Measurements from ENCODE around the gene DBX2.

Gene DBX2

DNA sequence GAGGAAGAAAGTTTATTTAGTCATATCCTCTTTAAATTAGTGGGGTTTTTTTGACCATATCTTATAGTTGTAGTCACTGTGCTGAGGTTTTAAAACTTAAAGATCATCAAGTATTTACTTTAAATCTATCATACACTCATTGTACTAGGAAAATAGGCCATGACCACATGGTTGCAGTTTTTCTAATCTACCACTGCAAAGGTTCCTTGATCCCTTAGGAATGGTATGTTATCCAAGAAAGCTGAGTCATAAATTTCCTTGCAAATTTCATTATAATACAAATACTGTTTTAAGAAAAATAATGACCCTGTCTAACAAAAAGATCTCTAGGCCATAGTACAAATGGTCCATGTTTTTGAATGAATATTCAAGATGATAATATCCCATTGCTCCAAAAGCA is 74.7 kb downstream of the DBX2 start (continued):
- TF ChIP-seq ZNF8 (CRISPR knock-in tag; IDR thresholded peaks at IDR 0.05) (no peak), ZNF565 (CRISPR knock-in tag; conservative IDR thresholded peaks at IDR 0.05; ENCODE audit: low read depth) (no peak), BACH2 (CRISPR knock-in tag; IDR thresholded peaks at IDR 0.05; ENCODE audit: borderline replicate concordance) (no peak)
- TF ChIP-seq, protein P1, sequence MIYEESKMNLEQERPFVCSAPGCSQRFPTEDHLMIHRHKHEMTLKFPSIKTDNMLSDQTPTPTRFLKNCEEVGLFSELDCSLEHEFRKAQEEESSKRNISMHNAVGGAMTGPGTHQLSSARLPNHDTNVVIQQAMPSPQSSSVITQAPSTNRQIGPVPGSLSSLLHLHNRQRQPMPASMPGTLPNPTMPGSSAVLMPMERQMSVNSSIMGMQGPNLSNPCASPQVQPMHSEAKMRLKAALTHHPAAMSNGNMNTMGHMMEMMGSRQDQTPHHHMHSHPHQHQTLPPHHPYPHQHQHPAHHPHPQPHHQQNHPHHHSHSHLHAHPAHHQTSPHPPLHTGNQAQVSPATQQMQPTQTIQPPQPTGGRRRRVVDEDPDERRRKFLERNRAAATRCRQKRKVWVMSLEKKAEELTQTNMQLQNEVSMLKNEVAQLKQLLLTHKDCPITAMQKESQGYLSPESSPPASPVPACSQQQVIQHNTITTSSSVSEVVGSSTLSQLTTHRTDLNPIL (CRISPR knock-in tag; IDR thresholded peaks at IDR 0.05; ENCODE audit: low read depth) = no peak

DNA sequence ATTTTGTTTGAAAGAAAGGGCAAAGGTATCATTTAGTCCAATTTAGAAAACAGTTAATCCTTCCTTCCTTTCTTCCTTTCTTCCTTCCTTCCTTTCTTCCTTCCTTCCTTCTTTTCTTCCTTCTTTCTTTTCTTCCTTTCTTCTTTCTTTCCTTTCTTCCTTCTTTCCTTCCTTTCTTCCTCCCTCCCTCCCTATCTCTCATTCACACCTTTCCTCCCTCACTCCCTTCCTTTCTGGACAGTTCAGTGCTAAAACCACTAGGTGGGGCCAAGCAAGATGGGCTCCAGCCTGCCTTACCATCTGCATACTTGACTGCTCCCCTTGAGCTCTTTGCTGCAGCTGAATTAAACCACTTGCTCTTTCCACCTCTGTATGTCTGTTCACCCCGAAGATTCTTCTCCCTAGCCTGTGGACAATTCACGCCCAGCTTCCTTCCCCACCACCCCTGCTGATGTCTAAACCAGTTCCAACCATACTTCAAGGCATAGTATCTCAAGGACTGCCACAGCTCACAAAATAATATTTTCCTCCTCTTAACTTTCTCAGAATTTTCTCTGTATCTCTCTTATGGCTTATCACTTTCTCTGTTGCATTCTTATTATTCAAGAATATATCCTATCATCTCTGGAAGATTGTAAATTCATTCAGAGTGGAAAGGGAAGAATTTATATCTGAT is 78.0 kb downstream of the DBX2 start:
- TF ChIP-seq ZC3H10 (CRISPR knock-in tag; IDR thresholded peaks at IDR 0.05) (no peak), TOX (CRISPR knock-in tag; IDR thresholded peaks at IDR 0.05; ENCODE audit: borderline replicate concordance) (no peak), CSDC2 (CRISPR knock-in tag; IDR thresholded peaks at IDR 0.05) (no peak), ZFP3 (CRISPR knock-in tag; IDR thresholded peaks at IDR 0.05) (no peak), ISL1 (CRISPR knock-in tag; IDR thresholded peaks at IDR 0.05) (no peak), OSR1 (CRISPR knock-in tag; IDR thresholded peaks at IDR 0.05) (no peak), GLIS3 (CRISPR knock-in tag; IDR thresholded peaks at IDR 0.05) (no peak), PPARA (CRISPR knock-in tag; IDR thresholded peaks at IDR 0.05; ENCODE audit: borderline replicate concordance) (no peak), TCF4 (CRISPR knock-in tag; IDR thresholded peaks at IDR 0.05; ENCODE audit: borderline replicate concordance) (no peak), ZNF70 (CRISPR knock-in tag; IDR thresholded peaks at IDR 0.05) (no peak), ZNF565 (CRISPR knock-in tag; conservative IDR thresholded peaks at IDR 0.05; ENCODE audit: low read depth) (no peak), ARNTL (CRISPR knock-in tag; IDR thresholded peaks at IDR 0.05; ENCODE audit: borderline replicate concordance, low read depth) (no peak), SNAI2 (CRISPR knock-in tag; IDR thresholded peaks at IDR 0.05) (no peak), RARB (CRISPR knock-in tag; IDR thresholded peaks at IDR 0.05) (no peak), ZNF8 (CRISPR knock-in tag; IDR thresholded peaks at IDR 0.05) (no peak), ESRRG (CRISPR knock-in tag; IDR thresholded peaks at IDR 0.05) (no peak)
- TF ChIP-seq, protein P2, sequence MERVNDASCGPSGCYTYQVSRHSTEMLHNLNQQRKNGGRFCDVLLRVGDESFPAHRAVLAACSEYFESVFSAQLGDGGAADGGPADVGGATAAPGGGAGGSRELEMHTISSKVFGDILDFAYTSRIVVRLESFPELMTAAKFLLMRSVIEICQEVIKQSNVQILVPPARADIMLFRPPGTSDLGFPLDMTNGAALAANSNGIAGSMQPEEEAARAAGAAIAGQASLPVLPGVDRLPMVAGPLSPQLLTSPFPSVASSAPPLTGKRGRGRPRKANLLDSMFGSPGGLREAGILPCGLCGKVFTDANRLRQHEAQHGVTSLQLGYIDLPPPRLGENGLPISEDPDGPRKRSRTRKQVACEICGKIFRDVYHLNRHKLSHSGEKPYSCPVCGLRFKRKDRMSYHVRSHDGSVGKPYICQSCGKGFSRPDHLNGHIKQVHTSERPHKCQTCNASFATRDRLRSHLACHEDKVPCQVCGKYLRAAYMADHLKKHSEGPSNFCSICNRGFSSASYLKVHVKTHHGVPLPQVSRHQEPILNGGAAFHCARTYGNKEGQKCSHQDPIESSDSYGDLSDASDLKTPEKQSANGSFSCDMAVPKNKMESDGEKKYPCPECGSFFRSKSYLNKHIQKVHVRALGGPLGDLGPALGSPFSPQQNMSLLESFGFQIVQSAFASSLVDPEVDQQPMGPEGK (CRISPR knock-in tag; IDR thresholded peaks at IDR 0.05; ENCODE audit: borderline replicate concordance) = no peak
- TF ChIP-seq, protein P3, sequence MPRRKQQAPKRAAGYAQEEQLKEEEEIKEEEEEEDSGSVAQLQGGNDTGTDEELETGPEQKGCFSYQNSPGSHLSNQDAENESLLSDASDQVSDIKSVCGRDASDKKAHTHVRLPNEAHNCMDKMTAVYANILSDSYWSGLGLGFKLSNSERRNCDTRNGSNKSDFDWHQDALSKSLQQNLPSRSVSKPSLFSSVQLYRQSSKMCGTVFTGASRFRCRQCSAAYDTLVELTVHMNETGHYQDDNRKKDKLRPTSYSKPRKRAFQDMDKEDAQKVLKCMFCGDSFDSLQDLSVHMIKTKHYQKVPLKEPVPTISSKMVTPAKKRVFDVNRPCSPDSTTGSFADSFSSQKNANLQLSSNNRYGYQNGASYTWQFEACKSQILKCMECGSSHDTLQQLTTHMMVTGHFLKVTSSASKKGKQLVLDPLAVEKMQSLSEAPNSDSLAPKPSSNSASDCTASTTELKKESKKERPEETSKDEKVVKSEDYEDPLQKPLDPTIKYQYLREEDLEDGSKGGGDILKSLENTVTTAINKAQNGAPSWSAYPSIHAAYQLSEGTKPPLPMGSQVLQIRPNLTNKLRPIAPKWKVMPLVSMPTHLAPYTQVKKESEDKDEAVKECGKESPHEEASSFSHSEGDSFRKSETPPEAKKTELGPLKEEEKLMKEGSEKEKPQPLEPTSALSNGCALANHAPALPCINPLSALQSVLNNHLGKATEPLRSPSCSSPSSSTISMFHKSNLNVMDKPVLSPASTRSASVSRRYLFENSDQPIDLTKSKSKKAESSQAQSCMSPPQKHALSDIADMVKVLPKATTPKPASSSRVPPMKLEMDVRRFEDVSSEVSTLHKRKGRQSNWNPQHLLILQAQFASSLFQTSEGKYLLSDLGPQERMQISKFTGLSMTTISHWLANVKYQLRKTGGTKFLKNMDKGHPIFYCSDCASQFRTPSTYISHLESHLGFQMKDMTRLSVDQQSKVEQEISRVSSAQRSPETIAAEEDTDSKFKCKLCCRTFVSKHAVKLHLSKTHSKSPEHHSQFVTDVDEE (CRISPR knock-in tag; IDR thresholded peaks at IDR 0.05) = no peak
- TF ChIP-seq, protein P1 (CRISPR knock-in tag; IDR thresholded peaks at IDR 0.05; ENCODE audit: low read depth) = no peak
- TF ChIP-seq, protein P4, sequence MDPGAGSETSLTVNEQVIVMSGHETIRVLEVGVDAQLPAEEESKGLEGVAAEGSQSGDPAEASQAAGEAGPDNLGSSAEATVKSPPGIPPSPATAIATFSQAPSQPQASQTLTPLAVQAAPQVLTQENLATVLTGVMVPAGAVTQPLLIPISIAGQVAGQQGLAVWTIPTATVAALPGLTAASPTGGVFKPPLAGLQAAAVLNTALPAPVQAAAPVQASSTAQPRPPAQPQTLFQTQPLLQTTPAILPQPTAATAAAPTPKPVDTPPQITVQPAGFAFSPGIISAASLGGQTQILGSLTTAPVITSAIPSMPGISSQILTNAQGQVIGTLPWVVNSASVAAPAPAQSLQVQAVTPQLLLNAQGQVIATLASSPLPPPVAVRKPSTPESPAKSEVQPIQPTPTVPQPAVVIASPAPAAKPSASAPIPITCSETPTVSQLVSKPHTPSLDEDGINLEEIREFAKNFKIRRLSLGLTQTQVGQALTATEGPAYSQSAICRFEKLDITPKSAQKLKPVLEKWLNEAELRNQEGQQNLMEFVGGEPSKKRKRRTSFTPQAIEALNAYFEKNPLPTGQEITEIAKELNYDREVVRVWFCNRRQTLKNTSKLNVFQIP (CRISPR knock-in tag; IDR thresholded peaks at IDR 0.05; ENCODE audit: borderline replicate concordance, low read depth) = no peak
- peak; percentile 76 for ATAC-seq

DNA sequence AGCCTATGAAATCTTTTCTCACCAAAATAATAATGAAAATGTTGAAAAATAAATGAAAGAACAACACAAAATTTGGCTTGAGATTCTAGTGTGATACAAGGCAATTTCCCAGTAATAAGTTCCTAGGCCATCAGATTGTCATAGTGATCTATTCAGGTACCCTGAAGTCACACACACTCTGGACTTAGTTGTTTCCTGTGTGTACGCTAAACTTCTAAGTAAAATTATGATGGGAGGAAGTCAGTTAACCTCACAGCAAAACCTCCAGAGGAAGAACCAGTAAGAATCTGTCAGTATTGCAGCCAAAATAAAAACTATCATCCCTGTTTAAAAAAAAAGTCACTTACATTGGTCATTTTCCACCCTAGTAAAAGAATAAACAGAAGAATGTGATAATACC is 81.9 kb downstream of the DBX2 start:
- ATAC-seq = no peak
- TF ChIP-seq ZFP30 (CRISPR knock-in tag; IDR thresholded peaks at IDR 0.05) = no peak
- TF ChIP-seq, protein P1 (CRISPR knock-in tag; IDR thresholded peaks at IDR 0.05; ENCODE audit: low read depth) = no peak
- TF ChIP-seq, protein P2 (CRISPR knock-in tag; IDR thresholded peaks at IDR 0.05; ENCODE audit: borderline replicate concordance) = no peak
- no peak for TF ChIP-seq OSR1 (CRISPR knock-in tag; IDR thresholded peaks at IDR 0.05)

Measured in SK-N-SH treated with all-trans-retinoic acid at 6 μM for 48 hours (cell line).